CD14-positive monocyte (primary cell): Measurements from ENCODE around the gene P2RY14. TPM values are rescaled to one million over a fixed set of nuclear protein-coding genes. Genes with fewer than 3 reads are reported as not detected.
A peak's percentile ranks its signal among the peaks of the same experiment; 100 is the strongest.

Experiments
- DNase-seq, 3 donors: peaks; one replicate each; pipeline ENCODE4 v3.0.0-alpha.2; 2011 to 2022
- H2AFZ ChIP-seq: 2 replicates; pipeline ENCODE4 v1.6.0; 2012; ENCODE audit warnings: mild to moderate bottlenecking, low read depth, low read length, inconsistent platforms; ENCODE audit not compliant: insufficient read depth, poor library complexity, severe bottlenecking
- H3K27ac ChIP-seq, 2 donors: 1 replicate in 1 of 2; 2 replicates in 1 of 2; pipeline ENCODE4 v1.5.1; 2012 to 2013; ENCODE audit warnings: low read length in 2 of 2, control low read depth in 1 of 2, inconsistent platforms in 1 of 2, low read depth in 1 of 2, mild to moderate bottlenecking in 1 of 2
- H3K27me3 ChIP-seq, 2 donors: one replicate each; pipeline versions ENCODE4 v1.6.0 to v1.6.1; 2011 to 2013; ENCODE audit warnings: low read length in 2 of 2; ENCODE audit not compliant: control insufficient read depth in 2 of 2, insufficient read depth in 2 of 2
- H3K36me3 ChIP-seq, 2 donors: replicated peaks in 1 of 2; 1 replicate in 1 of 2; 2 replicates in 1 of 2; pipeline versions ENCODE4 v1.5.1 to v1.6.1; 2012 to 2013; ENCODE audit warnings: low read length in 2 of 2, control low read depth in 1 of 2, inconsistent platforms in 1 of 2, mild to moderate bottlenecking in 1 of 2; ENCODE audit not compliant: insufficient read depth in 2 of 2, control insufficient read depth in 1 of 2
- H3K4me1 ChIP-seq, 2 donors: 1 replicate in 1 of 2; 2 replicates in 1 of 2; pipeline versions ENCODE4 v1.5.1 to v1.6.1; 2012 to 2013; ENCODE audit warnings: low read length in 2 of 2, control low read depth in 1 of 2, inconsistent platforms in 1 of 2, mild to moderate bottlenecking in 1 of 2, moderate library complexity in 1 of 2; ENCODE audit not compliant: insufficient read depth in 2 of 2, control insufficient read depth in 1 of 2
- H3K4me2 ChIP-seq: replicated peaks from 2 replicates; pipeline ENCODE3; 2012; ENCODE audit warnings: low read length, moderate library complexity, mild to moderate bottlenecking; ENCODE audit not compliant: poor library complexity, severe bottlenecking; ENCODE audit errors: extremely low read depth
- H3K4me3 ChIP-seq, 3 experiments: fragments of 200-600 bp in 1 of 3; sonication (generic) in 1 of 3; replicated peaks in 1 of 3; 1 replicate in 2 of 3; 2 replicates in 1 of 3; pipeline ENCODE4 v1.5.1; 2011 to 2013; ENCODE audit warnings: low read length in 3 of 3, mild to moderate bottlenecking in 3 of 3, control low read depth in 2 of 3, low read depth in 2 of 3, inconsistent platforms in 1 of 3, moderate library complexity in 1 of 3
- H3K79me2 ChIP-seq: 2 replicates; pipeline ENCODE4 v1.6.0; 2012; ENCODE audit warnings: mild to moderate bottlenecking, control low read depth, inconsistent platforms, low read length, moderate library complexity; ENCODE audit not compliant: insufficient read depth
- H3K9ac ChIP-seq: 2 replicates; pipeline ENCODE4 v1.6.0; 2017; ENCODE audit warnings: low read length, mild to moderate bottlenecking; ENCODE audit not compliant: insufficient read depth, poor library complexity, severe bottlenecking
- H3K9me3 ChIP-seq, 2 donors: replicated peaks in 1 of 2; 1 replicate in 1 of 2; 2 replicates in 1 of 2; pipeline versions ENCODE4 v1.5.1 to v1.6.1; 2012 to 2013; ENCODE audit warnings: low read length in 2 of 2, control low read depth in 1 of 2; ENCODE audit not compliant: control insufficient read depth in 1 of 2, insufficient read depth in 1 of 2
- H4K20me1 ChIP-seq: 2 replicates; pipeline ENCODE4 v1.6.0; 2012; ENCODE audit warnings: mild to moderate bottlenecking, low read length, control low read depth, moderate library complexity; ENCODE audit not compliant: insufficient read depth
- H3K27ac Mint-ChIP-seq, 7 donors: one replicate each; pipeline ENCODE4 v1.8.0; 2020; ENCODE audit warnings: mild to moderate bottlenecking in 7 of 7, mixed read lengths in 7 of 7, moderate library complexity in 6 of 7, inconsistent platforms in 2 of 7
- H3K27me3 Mint-ChIP-seq, 3 donors: one replicate each; pipeline ENCODE4 v1.8.0; 2021 to 2022; ENCODE audit warnings: low read depth in 3 of 3, mild to moderate bottlenecking in 3 of 3, mixed read lengths in 3 of 3, moderate library complexity in 3 of 3, inconsistent platforms in 1 of 3
- H3K36me3 Mint-ChIP-seq, 2 donors: one replicate each; pipeline ENCODE4 v1.8.0; 2020; ENCODE audit warnings: mixed read lengths in 2 of 2, inconsistent platforms in 1 of 2, mild to moderate bottlenecking in 1 of 2
- H3K4me1 Mint-ChIP-seq: one replicate; pipeline ENCODE4 v1.8.0; 2020; ENCODE audit warnings: mild to moderate bottlenecking, mixed read lengths
- H3K4me3 Mint-ChIP-seq, 2 donors: one replicate each; pipeline ENCODE4 v1.8.0; 2020; ENCODE audit warnings: mild to moderate bottlenecking in 2 of 2, mixed read lengths in 2 of 2, moderate library complexity in 1 of 2
- H3K9me3 Mint-ChIP-seq, 7 donors: one replicate each; pipeline ENCODE4 v1.8.0; 2020 to 2022; ENCODE audit warnings: mixed read lengths in 7 of 7, mild to moderate bottlenecking in 6 of 7, moderate library complexity in 6 of 7, inconsistent platforms in 2 of 7
- WGBS: methylation state at CpG from one replicate; pipeline ENCODE4 v1.1.5; 2013; ENCODE audit warnings: missing lambda C conversion rate; ENCODE audit not compliant: insufficient coverage; 5-methylcytosine and 5-hydroxymethylcytosine counted together
- intact Hi-C, 2 donors: fragments of 100-400 bp; cut with micrococcal nuclease; formaldehyde crosslinking; loops; one replicate each; pipeline versions ENCODE4 v1.15.0 to v1.15.1; 2023
- polyA plus RNA-seq, 3 donors: library from polyadenylated mRNA; depleted of rRNA in 1 of 3; unstranded in 2 of 3; stranded (reverse) in 1 of 3; fragments of 300-500 nt in 2 of 3; fragments of >200 nt in 1 of 3; fragmentation: Illumina TruSeq in 2 of 3; gene quantifications; 1 replicate in 2 of 3; 2 replicates in 1 of 3; pipeline ENCODE4 v1.2.3, GENCODE V29; 2012 to 2021
- TF ChIP-seq, protein P1 (sequence below): fragments of 200-600 bp; IDR thresholded peaks from one replicate; pipeline ENCODE4 v1.8.0; 2022; ENCODE audit warnings: antibody characterized with exemption, mild to moderate bottlenecking

The P2RY14 gene
- polyA plus RNA-seq, 3 donors = 0.20 to 0.67 (median 0.50) TPM

DNA sequence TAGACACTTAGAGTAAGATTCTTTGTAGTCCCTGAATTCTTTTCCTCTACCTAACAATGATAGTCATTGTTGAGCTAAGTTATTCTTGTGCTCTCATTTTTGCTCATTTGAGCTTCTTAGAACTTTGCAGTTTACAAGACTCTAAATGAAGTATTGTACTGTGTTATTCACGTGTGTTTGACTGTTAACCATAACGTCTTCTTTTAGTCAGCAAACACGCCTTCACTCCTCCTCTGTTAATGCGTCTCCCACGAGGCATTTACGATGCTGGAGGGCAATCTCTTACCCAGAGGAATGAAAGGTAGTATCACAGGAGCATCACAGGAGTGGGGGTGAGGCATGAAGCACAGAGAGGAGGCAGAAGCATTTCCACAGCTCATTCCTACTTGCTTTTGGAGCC, 14.8 kb upstream of the P2RY14 start:
- Histone ChIP-seq H3K9ac (no peak overlapping the region), H3K36me3 (no peaks in the 10 kb centered on the region), H3K4me3 (no peak overlapping the region), H2AFZ (no peak overlapping the region), H3K79me2 (no peaks in the 10 kb centered on the region), H3K9me3 (no peaks in the 10 kb centered on the region), H3K4me2 (no peak overlapping the region), H4K20me1 (no peaks in the 10 kb centered on the region), H3K4me1 (no peaks in the 10 kb centered on the region), H3K27me3 (no peaks in the 10 kb centered on the region), H3K27ac (no peak overlapping the region)
- intact Hi-C loops = loop anchor here (5.0 to 10.0 kb wide), 2 partner anchors 544 to 622 kb away; no protein-coding TSS in a partner anchor
- Mint-ChIP-seq H3K27me3 (no peaks in the 10 kb centered on the region), H3K4me1 (no peaks in the 10 kb centered on the region), H3K4me3 (no peak overlapping the region), H3K9me3 (peaks cover 0 to 2% (median 0%) of the 10 kb centered on the region in 7 donors), H3K36me3 (no peaks in the 10 kb centered on the region), H3K27ac (no peak overlapping the region)
- no CpG with 5 or more reads among the region's 6 CpGs for WGBS
- TF ChIP-seq, protein P1, sequence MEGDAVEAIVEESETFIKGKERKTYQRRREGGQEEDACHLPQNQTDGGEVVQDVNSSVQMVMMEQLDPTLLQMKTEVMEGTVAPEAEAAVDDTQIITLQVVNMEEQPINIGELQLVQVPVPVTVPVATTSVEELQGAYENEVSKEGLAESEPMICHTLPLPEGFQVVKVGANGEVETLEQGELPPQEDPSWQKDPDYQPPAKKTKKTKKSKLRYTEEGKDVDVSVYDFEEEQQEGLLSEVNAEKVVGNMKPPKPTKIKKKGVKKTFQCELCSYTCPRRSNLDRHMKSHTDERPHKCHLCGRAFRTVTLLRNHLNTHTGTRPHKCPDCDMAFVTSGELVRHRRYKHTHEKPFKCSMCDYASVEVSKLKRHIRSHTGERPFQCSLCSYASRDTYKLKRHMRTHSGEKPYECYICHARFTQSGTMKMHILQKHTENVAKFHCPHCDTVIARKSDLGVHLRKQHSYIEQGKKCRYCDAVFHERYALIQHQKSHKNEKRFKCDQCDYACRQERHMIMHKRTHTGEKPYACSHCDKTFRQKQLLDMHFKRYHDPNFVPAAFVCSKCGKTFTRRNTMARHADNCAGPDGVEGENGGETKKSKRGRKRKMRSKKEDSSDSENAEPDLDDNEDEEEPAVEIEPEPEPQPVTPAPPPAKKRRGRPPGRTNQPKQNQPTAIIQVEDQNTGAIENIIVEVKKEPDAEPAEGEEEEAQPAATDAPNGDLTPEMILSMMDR = no peak
- DNase-seq = no peak

DNA sequence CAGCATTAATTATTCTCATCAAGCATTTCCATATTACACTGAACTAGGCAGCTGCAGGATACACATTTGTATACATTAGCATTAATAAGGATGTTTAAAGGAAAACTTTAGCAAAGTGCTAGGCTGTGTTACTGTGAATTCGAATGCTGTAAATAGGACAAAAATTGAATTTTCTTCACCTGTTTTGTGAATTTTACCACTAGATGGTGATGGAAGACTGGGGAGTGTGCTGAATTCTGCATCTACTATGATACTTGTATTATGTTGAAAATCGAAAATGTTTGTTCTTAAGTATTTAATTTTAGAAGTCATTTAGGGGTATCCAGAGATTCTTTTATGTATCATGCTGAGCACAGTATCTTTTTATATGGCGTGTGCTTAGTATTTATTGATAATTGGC, 12.3 kb upstream of the P2RY14 start:
- no peak overlapping the region for H3K27ac Mint-ChIP-seq
- TF ChIP-seq, protein P1 = peak; percentile 82
- H3K27ac ChIP-seq = no peak overlapping the region
- H3K79me2 ChIP-seq = no peaks in the 10 kb centered on the region
- H3K36me3 ChIP-seq = no peaks in the 10 kb centered on the region
- no peak overlapping the region for H3K4me3 ChIP-seq
- H3K9ac ChIP-seq = no peak overlapping the region
- no peaks in the 10 kb centered on the region for H3K36me3 Mint-ChIP-seq
- no peak overlapping the region for H2AFZ ChIP-seq
- no peaks in the 10 kb centered on the region for H4K20me1 ChIP-seq
- H3K27me3 ChIP-seq = no peaks in the 10 kb centered on the region
- no peak overlapping the region for H3K4me2 ChIP-seq
- H3K27me3 Mint-ChIP-seq = no peaks in the 10 kb centered on the region
- peaks cover 0 to 2% (median 0%) of the 10 kb centered on the region in 7 donors for H3K9me3 Mint-ChIP-seq
- no peaks in the 10 kb centered on the region for H3K4me1 ChIP-seq
- WGBS = 100% methylated on average over 1 of the region's 3 CpGs
- H3K4me1 Mint-ChIP-seq = no peaks in the 10 kb centered on the region
- no peaks in the 10 kb centered on the region for H3K9me3 ChIP-seq
- intact Hi-C loops = loop anchor here (5.0 to 10.0 kb wide), 2 partner anchors 547 to 624 kb away; no protein-coding TSS in a partner anchor
- DNase-seq = peak; percentile 38 to 54 (median 41)
- no peak overlapping the region for H3K4me3 Mint-ChIP-seq
